Heart left ventricle (tissue), 16 donors: ENCODE measurements around the gene MBD3. TPM values are rescaled to one million over a fixed set of nuclear protein-coding genes. Genes with fewer than 3 reads are reported as not detected.
A peak's percentile ranks its signal among the peaks of the same experiment; 100 is the strongest.
"Not testable (repeated sequence)": the region's sequence is repeated elsewhere in the genome, so short reads cannot be mapped to it uniquely, and the experiment has no call there.

ENCODE experiments used
- ATAC-seq, 4 donors: fragments of 200-7000 bp; cut with Tn5 transposase; one replicate each; pipeline ENCODE4 v1.9.1; 2020 to 2022; ENCODE audit warnings: moderate library complexity in 4 of 4, mild to moderate bottlenecking in 3 of 4, moderate number of reproducible peaks in 1 of 4
- DNase-seq, 5 donors: peaks; one replicate each; pipeline ENCODE4 v3.0.0-alpha.2; 2020
- H3K27ac ChIP-seq, 12 donors: fragments of 200-600 bp; sonication (generic) in 4 of 12; one replicate each; pipeline versions ENCODE4 v1.5.0 to v1.8.0; 2016 to 2022; ENCODE audit warnings: mild to moderate bottlenecking in 2 of 12
- H3K27me3 ChIP-seq, 9 donors: fragments of 200-600 bp; sonication (generic) in 2 of 9; one replicate each; pipeline versions ENCODE4 v1.5.1 to v1.8.0; 2016 to 2022; ENCODE audit warnings: mild to moderate bottlenecking in 3 of 9
- H3K36me3 ChIP-seq, 9 donors: fragments of 200-600 bp; sonication (generic) in 2 of 9; one replicate each; pipeline versions ENCODE4 v1.5.0 to v1.8.0; 2018 to 2022; ENCODE audit warnings: mild to moderate bottlenecking in 2 of 9
- H3K4me1 ChIP-seq, 12 donors: fragments of 200-600 bp; sonication (generic) in 4 of 12; one replicate each; pipeline versions ENCODE4 v1.5.0 to v1.8.0; 2016 to 2022; ENCODE audit warnings: mild to moderate bottlenecking in 3 of 12
- H3K4me3 ChIP-seq, 12 donors: fragments of 200-600 bp; sonication (generic) in 4 of 12; one replicate each; pipeline versions ENCODE4 v1.5.0 to v1.8.0; 2017 to 2022; ENCODE audit warnings: mild to moderate bottlenecking in 9 of 12, moderate library complexity in 4 of 12
- H3K9me3 ChIP-seq, 12 donors: fragments of 200-600 bp; sonication (generic) in 4 of 12; one replicate each; pipeline versions ENCODE4 v1.5.0 to v1.8.0; 2016 to 2022; ENCODE audit warnings: mild to moderate bottlenecking in 1 of 12
- CTCF ChIP-seq, 12 donors: fragments of 200-600 bp; sonication (generic) in 4 of 12; IDR thresholded peaks; one replicate each; pipeline versions ENCODE4 v1.5.0 to v1.8.0; 2018 to 2022; ENCODE audit warnings: antibody characterized with exemption in 12 of 12, mild to moderate bottlenecking in 5 of 12
- POLR2A ChIP-seq, 2 donors: fragments of 450-650 bp; IDR thresholded peaks; one replicate each; pipeline ENCODE4 v1.6.1; 2017; ENCODE audit warnings: antibody characterized with exemption in 2 of 2, mild to moderate bottlenecking in 2 of 2, moderate library complexity in 2 of 2
- WGBS, 4 donors: extraction: QIAGEN DNeasy Blood & Tissue Kit in 2 of 4; methylation state at CpG; one replicate each; pipeline versions ENCODE4 v1.1.5 to v1.1.7; 2013 to 2018; 5-methylcytosine and 5-hydroxymethylcytosine counted together
- intact Hi-C, 10 donors: fragments of 100-400 bp; cut with DNase I; formaldehyde crosslinking; loops; one replicate each; pipeline versions ENCODE4 v1.11.1 to v1.14.2; 2022
- polyA plus RNA-seq, 2 donors: library from polyadenylated mRNA; stranded (reverse); fragments of 200-250 nt; gene quantifications; one replicate each; pipeline ENCODE4 v1.2.3, GENCODE V29; 2013
- total RNA-seq, 9 donors: library from RNA; depleted of rRNA in 2 of 9; stranded (reverse); fragments of >200 nt in 2 of 9; fragmentation: NEBNext Ultra II Directional in 3 of 9; extraction: Animal tissue kit (Norgen Biotek cat#: 25700) in 3 of 9; gene quantifications; one replicate each; pipeline versions ENCODE4 v1.1.0 to v1.2.4, GENCODE V29; 2016 to 2023
- donor health status: ischemic (EF 13 %, LVEDD 7.1; RV severe dilation, severe dysfunction).
- donor health status: healthy with polysubstance abuse.
- donor health status: DM: no; HTN: yes; CAD: no.
- donor health status: DM: no; HTN: no; CAD: no.
- donor health status: ischemic (EF 25% LVEDD 6.9; RV normal size, moderate dysfunction).
- donor health status: ischemic (EF 25% LVEDD 5.7; RV mildly dilated, moderate dysfunction).
- donor health status: healthy.
- donor health status: DM: yes; HTN: yes; CAD: no.
- donor health status: ischemic (EF 35%, LVEDD 5.7; RV mildly dilated, moderate dysfunction).
- donor health status: nonischemic (EF 11% LVEDD 7.7; RV severe dilation, severe dysfunction).
- donor health status: DM: yes; HTN: yes; CAD: no.
- donor health status: PGD.
- donor health status: ischemic (EF 29% LVEDD 5.4; RV normal size, mild dysfunction).
- donor health status: nonischemic (EF 23%, LVEDD 6.1; RV moderate dilation, normal function).

The MBD3 gene
- total and polyA plus RNA-seq, 11 donors, result 38.6 to 146 (median 72.8) TPM

- TF ChIP-seq CTCF (IDR thresholded peaks at IDR 0.05) (no peak), POLR2A (IDR thresholded peaks at IDR 0.05) (no peak)
- H3K27ac ChIP-seq, result no peak overlapping the region
- intact Hi-C loops, result loop anchor here in 1 of 10 donors (10.0 kb wide), 1 partner anchor 273 kb away; no protein-coding TSS in a partner anchor
- no peak overlapping the region for H3K4me3 ChIP-seq
- DNase-seq, result no peak
- H3K9me3 ChIP-seq, result no peaks in the 10 kb centered on the region
- no peak for ATAC-seq
- H3K4me1 ChIP-seq, result peaks cover 0 to under 1% (median 0%) of the 10 kb centered on the region in 12 donors
- peaks cover 0 to 14% (median 0%) of the 10 kb centered on the region in 9 donors for H3K36me3 ChIP-seq
- peaks cover 0 to 6% (median 0%) of the 10 kb centered on the region in 9 donors for H3K27me3 ChIP-seq
- 83 to 87% (median 85%) methylated on average over 17 of the region's 17 CpGs for WGBS, 4 donors
These were observed 41.3 kb downstream of the MBD3 start for GRCh38 chr19:1551068-1552040.

GRCh38 chr19:1549332-1549945 is 43.2 kb downstream of the MBD3 start:
- no peaks in the 10 kb centered on the region for H3K9me3 ChIP-seq
- H3K27ac ChIP-seq, result no peak overlapping the region
- ATAC-seq, result no peak
- H3K4me3 ChIP-seq, result no peak overlapping the region
- intact Hi-C loops, result loop anchor here in 8 of 10 donors (5.0 to 10.0 kb wide), 6 partner anchors 123 to 275 kb away; no protein-coding TSS in a partner anchor
- H3K27me3 ChIP-seq, result peaks cover 0 to 17% (median 7%) of the 10 kb centered on the region in 9 donors
- H3K4me1 ChIP-seq, result peaks cover 0 to 5% (median 0%) of the 10 kb centered on the region in 12 donors
- H3K36me3 ChIP-seq, result no peaks in the 10 kb centered on the region
- no peak for DNase-seq
- TF ChIP-seq CTCF (IDR thresholded peaks at IDR 0.05) (no peak), POLR2A (IDR thresholded peaks at IDR 0.05) (no peak)
- WGBS, 4 donors, result 86 to 87% (median 86%) methylated on average over 4 of the region's 4 CpGs

GRCh38 chr19:1540365-1540925 is 52.2 kb downstream of the MBD3 start:
- DNase-seq (no peak), ATAC-seq (peak in 2 of 4 donors; percentile 64 to 71)
- H3K27me3 ChIP-seq, result peaks cover 0 to 31% (median 1%) of the 10 kb centered on the region in 9 donors
- no peak for TF ChIP-seq CTCF (IDR thresholded peaks at IDR 0.05)
- TF ChIP-seq POLR2A (IDR thresholded peaks at IDR 0.05), result no peak
- no peak overlapping the region for H3K4me3 ChIP-seq
- intact Hi-C loops, result loop anchor here in 3 of 10 donors (10.0 kb wide), 4 partner anchors 134 to 284 kb away; no protein-coding TSS in a partner anchor
- peak overlapping the region in 2 of 12 donors; percentile 17 to 49 for H3K27ac ChIP-seq
- 18 to 21% (median 19%) methylated on average over 17 of the region's 17 CpGs for WGBS, 4 donors
- no peaks in the 10 kb centered on the region for H3K9me3 ChIP-seq
- H3K36me3 ChIP-seq, result no peaks in the 10 kb centered on the region
- H3K4me1 ChIP-seq, result peaks cover 0 to 20% (median 3%) of the 10 kb centered on the region in 12 donors

- H3K4me3 ChIP-seq, ATAC-seq, DNase-seq, H3K9me3 ChIP-seq, H3K36me3 ChIP-seq: not testable (repeated sequence)
- Histone ChIP-seq H3K4me1 (peaks cover 0 to 20% (median 3%) of the 10 kb centered on the region in 12 donors), H3K27ac (peak overlapping the region in 1 of 12 donors; percentile 49), H3K27me3 (peaks cover 0 to 36% (median 0%) of the 10 kb centered on the region in 9 donors)
- WGBS, 4 donors, result 87 to 94% (median 89%) methylated on average over 11 of the region's 11 CpGs
- intact Hi-C loops, result loop anchor here in 3 of 10 donors (10.0 kb wide), 4 partner anchors 135 to 285 kb away; no protein-coding TSS in a partner anchor
These were observed 52.9 kb downstream of the MBD3 start for GRCh38 chr19:1539749-1540148.
